Activated naive CD8-positive, alpha-beta T cell treated with anti-CD3 and anti-CD28 coated beads, Interleukin-2, amount 10 ng/mL, durations not matched to agents 7 days and 5 days (primary cell): ENCODE results near the gene FGF14. TPM values are rescaled to one million over a fixed set of nuclear protein-coding genes. Genes with fewer than 3 reads are reported as not detected.

Experiments
- ATAC-seq: fragments of 150-1000 bp; cut with Tn5 transposase; one replicate; pipeline ENCODE4 v1.10.0; 2021; ENCODE audit warnings: low read depth, moderate library complexity
- POLR2A ChIA-PET: fragments of 350-600 bp; sonication (Branson Sonifier 250); formaldehyde crosslinking; loops from one replicate; lab custom pipeline; 2021; ENCODE audit warnings: antibody characterized with exemption; lab: Charles Lee
- DNase-seq: peaks from one replicate; pipeline ENCODE4 v3.0.0; 2021
- H3K27ac Mint-ChIP-seq: one replicate; pipeline ENCODE4 v1.8.0; 2022; ENCODE audit warnings: mild to moderate bottlenecking, mixed read lengths
- H3K27me3 Mint-ChIP-seq: one replicate; pipeline ENCODE4 v1.8.0; 2022; ENCODE audit warnings: mild to moderate bottlenecking, moderate library complexity, mixed read lengths
- H3K36me3 Mint-ChIP-seq: one replicate; pipeline ENCODE4 v1.8.0; 2021; ENCODE audit warnings: mild to moderate bottlenecking, mixed read lengths
- H3K4me1 Mint-ChIP-seq: one replicate; pipeline ENCODE4 v1.8.0; 2021; ENCODE audit warnings: mixed read lengths
- H3K4me3 Mint-ChIP-seq: one replicate; pipeline ENCODE4 v1.8.0; 2022; ENCODE audit warnings: mild to moderate bottlenecking, moderate library complexity, mixed read lengths
- H3K9me3 Mint-ChIP-seq: one replicate; pipeline ENCODE4 v1.8.0; 2021; ENCODE audit warnings: mixed read lengths
- total RNA-seq, 2 experiments: library from RNA; stranded (reverse); gene quantifications; one replicate each; pipeline ENCODE4 v1.2.3, GENCODE V29; 2021

Gene FGF14
- total RNA-seq, 2 experiments from 2014 or later = 0.03 TPM; not detected in 1

DNA sequence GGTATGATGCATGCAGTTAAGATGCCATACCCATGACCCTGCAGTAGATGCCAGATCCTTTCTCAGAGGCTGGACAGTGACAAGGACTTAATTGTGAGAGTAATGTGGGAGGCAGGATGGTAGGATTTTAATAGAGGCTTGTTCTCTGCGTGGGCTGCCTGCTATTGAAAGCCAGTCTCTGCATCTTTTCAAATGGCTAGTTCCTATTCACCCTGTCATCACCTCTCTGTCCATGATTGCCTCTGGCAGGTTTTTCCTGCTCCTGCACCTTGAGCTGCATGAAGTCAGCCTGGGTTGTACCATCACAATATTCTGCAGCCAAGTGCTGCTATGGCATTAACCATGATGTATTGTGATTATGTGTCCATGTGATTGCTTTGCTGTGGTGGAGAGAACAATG is 508.8 kb downstream of the FGF14 start:
- Mint-ChIP-seq H3K9me3 (no peaks in the 10 kb centered on the region), H3K4me3 (no peak overlapping the region), H3K27me3 (no peaks in the 10 kb centered on the region), H3K36me3 (no peaks in the 10 kb centered on the region), H3K27ac (no peak overlapping the region), H3K4me1 (no peaks in the 10 kb centered on the region)
- ATAC-seq = no peak
- POLR2A ChIA-PET = no interaction called here
- DNase-seq = no peak

DNA sequence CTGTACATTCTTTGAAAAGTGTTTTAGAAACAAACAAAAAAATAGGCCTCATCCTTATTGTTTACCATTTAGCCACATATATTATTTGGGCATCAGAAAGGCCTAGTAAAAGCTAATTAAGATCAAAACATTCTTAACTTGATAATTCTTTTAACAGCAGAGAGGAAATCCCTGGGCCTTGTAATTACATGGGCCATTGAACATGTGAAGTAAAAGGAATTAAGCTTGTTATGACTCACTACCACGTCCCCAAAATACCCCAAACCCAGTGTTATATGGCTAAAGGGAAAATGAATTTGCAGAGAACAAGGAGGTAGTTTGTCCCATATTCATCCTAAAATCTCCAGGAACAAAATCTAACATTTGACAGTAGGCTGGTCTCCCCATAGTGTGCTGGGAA is 509.6 kb downstream of the FGF14 start:
- no peak overlapping the region for H3K4me3 Mint-ChIP-seq
- peaks cover 2% of the 10 kb centered on the region for H3K27me3 Mint-ChIP-seq
- H3K36me3 Mint-ChIP-seq = no peaks in the 10 kb centered on the region
- H3K9me3 Mint-ChIP-seq = no peaks in the 10 kb centered on the region
- ATAC-seq (no peak), DNase-seq (no peak)
- no peak overlapping the region for H3K27ac Mint-ChIP-seq
- POLR2A ChIA-PET = no interaction called here
- no peaks in the 10 kb centered on the region for H3K4me1 Mint-ChIP-seq

DNA sequence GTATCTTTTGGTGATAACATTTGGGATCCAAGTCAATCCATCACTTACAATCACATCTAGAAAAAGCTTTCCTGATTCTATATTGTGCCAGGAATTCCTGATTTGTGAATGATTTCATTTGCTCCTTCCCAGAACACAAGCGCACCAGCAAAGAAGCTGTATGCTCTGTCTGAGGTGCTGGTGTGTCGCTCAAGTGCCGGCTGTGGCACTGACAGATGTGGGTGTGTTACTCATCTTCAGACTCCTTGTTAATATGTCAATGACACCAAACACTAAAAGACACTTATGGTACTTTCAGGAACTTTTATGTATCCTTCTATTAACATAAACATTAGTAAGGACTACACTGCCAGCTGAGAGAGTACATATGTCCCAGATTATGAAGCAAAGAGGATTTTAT is 520.3 kb downstream of the FGF14 start:
- Mint-ChIP-seq H3K27ac (no peak overlapping the region), H3K4me1 (no peaks in the 10 kb centered on the region), H3K4me3 (no peak overlapping the region), H3K36me3 (no peaks in the 10 kb centered on the region), H3K9me3 (no peaks in the 10 kb centered on the region), H3K27me3 (no peaks in the 10 kb centered on the region)
- DNase-seq (no peak), ATAC-seq (no peak)
- POLR2A ChIA-PET = no interaction called here

DNA sequence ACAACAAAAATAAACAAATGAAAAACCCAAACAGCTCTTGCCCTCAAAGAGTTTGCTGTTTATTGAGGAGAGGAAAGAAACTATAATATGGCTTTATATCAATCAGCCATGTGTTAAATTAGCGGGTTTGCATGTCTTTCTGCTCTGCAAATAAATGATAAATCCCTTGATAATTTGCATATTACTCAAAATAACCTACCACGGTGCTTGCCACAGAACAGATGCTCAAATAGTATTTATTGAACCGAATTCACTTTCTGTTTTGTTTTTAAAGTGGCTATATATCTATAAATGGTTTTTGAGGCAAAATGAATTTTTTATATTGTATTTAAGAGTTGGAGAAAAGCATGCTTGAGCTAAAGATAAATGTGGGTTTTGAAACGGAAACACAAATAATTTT is 521.3 kb downstream of the FGF14 start:
- Mint-ChIP-seq H3K9me3 (no peaks in the 10 kb centered on the region), H3K27ac (no peak overlapping the region), H3K4me1 (no peaks in the 10 kb centered on the region), H3K4me3 (no peak overlapping the region), H3K27me3 (no peaks in the 10 kb centered on the region), H3K36me3 (no peaks in the 10 kb centered on the region)
- ATAC-seq (no peak), DNase-seq (no peak)
- POLR2A ChIA-PET = no interaction called here

DNA sequence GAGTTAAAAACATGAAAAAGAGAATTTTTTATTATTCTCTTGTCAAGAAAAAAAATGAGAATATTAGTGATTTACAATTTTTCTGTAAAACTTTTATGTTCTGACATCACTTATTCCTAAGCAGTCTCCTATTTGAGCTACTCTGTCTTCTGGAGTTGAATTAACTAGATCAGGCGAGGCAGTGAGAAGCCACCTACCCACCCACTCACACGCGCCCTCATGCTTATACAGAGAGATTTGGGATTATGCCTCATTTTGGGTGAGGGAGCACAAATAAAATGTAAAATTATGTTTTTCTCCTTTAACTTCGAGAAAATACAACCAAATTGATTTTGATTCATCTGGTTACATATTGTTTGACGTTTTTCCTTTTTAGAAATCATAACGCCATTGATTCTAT is 524.9 kb downstream of the FGF14 start:
- H3K4me3 Mint-ChIP-seq = no peak overlapping the region

DNA sequence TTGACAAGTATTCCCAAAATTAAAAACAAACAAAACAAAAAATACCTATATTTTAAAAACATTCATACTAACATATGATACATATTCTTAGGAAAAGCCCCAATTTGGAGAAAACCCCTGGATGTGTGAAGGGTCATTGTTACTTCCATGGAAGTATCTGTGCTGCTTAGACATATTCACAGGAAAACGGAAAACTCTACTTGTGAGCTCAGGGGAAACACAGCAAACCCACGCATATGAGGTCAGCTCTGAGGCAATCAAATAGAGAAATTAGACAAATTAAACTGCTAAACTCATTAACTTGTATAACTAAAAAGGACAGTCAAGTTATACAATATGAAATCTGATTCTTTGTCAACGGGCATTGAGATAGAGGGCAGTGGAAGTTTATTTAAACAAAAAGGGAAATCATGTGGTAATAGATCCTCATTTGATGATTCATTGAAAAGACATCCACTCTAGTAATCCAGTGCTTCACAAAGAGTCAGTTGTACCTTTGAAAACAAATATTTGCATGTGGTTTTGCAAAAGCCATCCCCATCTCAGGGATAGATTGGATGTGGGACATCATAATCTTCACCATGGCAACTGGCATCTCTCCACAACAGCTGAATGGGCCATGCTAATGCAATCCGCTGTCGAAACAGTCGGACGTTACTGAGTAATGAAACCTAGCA is 526.0 kb downstream of the FGF14 start:
- H3K9me3 Mint-ChIP-seq = no peaks in the 10 kb centered on the region
- H3K4me3 Mint-ChIP-seq = no peak overlapping the region
- no peaks in the 10 kb centered on the region for H3K36me3 Mint-ChIP-seq

More for the DNA sequence above, 524.9 kb downstream of the FGF14 start:
- POLR2A ChIA-PET = no interaction called here
- peaks cover 3% of the 10 kb centered on the region for H3K27me3 Mint-ChIP-seq
- DNase-seq (no peak), ATAC-seq (no peak)
- no peaks in the 10 kb centered on the region for H3K9me3 Mint-ChIP-seq
- H3K4me1 Mint-ChIP-seq = no peaks in the 10 kb centered on the region
- H3K27ac Mint-ChIP-seq = no peak overlapping the region
- no peaks in the 10 kb centered on the region for H3K36me3 Mint-ChIP-seq

DNA sequence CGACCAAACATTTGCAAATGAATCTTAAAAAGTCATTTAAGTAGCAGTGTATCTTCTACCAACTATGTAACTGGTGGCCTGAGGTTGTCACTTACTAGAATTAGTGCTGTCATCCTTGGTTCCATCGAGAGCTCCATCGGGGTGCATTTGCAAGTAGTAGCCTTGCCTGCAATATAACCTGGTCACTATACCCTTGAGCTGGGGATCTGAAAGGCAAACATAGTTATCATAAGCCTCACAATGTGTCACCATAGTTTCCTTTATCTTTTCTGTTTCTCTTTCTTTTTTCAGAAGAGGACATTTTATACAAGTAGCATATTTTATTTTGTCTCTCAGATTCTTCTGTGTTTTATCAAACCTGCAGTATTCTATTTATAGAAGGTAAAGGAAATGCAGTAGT is 526.8 kb downstream of the FGF14 start:
- Mint-ChIP-seq H3K4me3 (no peak overlapping the region), H3K9me3 (no peaks in the 10 kb centered on the region), H3K27ac (no peak overlapping the region), H3K27me3 (peaks cover 3% of the 10 kb centered on the region), H3K4me1 (no peaks in the 10 kb centered on the region), H3K36me3 (no peaks in the 10 kb centered on the region)
- ATAC-seq (no peak), DNase-seq (no peak)
- POLR2A ChIA-PET = no interaction called here

More for the DNA sequence above, 526.0 kb downstream of the FGF14 start:
- Mint-ChIP-seq H3K27ac (no peak overlapping the region), H3K27me3 (peaks cover 3% of the 10 kb centered on the region), H3K4me1 (no peaks in the 10 kb centered on the region)
- ATAC-seq (no peak), DNase-seq (no peak)
- POLR2A ChIA-PET = no interaction called here

DNA sequence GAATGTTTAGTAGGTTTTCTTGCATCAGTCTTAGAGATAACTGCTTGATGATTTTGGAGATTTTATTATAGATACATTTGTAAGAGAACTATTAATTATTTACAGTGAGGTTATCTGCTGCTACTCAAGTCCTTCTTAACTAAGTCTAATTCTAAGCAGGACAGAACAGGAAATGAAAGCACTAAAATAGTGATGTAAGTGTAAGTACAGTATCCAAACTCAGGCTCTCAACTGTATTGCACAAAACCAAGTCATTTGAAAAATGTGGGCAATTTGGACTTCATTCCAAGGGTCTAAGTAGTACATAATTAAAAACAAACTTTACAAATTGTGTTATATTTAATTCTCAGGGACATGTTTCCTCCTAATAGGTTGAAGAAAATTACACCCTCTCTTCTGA is 532.3 kb downstream of the FGF14 start:
- POLR2A ChIA-PET = no interaction called here
- no peak overlapping the region for H3K4me3 Mint-ChIP-seq
- H3K9me3 Mint-ChIP-seq = no peaks in the 10 kb centered on the region
- no peak overlapping the region for H3K27ac Mint-ChIP-seq
- peaks cover 5% of the 10 kb centered on the region for H3K27me3 Mint-ChIP-seq
- ATAC-seq = no peak
- no peaks in the 10 kb centered on the region for H3K36me3 Mint-ChIP-seq
- no peak for DNase-seq
- no peaks in the 10 kb centered on the region for H3K4me1 Mint-ChIP-seq

DNA sequence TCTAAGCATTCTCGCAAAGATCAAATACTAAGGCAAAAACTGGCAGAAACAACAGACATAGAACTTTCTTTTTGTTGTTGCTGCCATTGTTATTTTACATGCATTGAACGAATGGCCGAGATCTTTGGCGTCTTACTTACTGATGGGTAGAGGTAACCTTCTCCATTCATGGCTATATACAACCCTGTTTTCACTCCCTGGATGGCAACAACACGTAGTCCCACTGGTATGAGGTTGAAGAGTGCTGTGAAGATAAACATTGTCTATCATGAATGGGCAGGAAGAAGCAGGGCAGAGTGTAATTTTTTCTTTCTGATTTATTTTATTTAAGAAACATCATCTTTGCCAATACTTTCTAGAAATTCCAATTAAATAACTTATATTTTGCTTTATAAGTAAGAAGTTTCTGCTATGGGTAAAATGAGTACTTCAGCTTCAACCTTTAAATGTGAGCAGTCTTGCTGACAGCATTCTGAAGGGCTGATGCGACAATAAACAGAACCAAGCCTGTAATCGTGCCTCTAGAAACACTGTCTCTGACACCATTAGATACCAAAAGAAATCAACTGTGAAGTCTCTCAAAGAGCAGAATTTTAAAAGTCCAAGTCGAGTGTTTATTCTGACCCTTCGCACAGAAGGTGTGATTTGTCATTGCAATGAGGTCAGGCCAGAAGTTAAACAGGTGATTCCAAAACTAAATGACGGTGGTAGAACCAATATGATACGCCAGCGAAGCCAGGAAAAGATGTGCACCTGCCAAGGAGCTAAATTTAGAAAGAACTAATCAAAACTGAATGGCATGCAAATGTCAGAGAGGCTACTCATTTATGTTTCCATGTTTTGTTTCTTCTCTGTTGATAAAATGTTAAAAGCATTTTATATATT is 533.0 kb downstream of the FGF14 start:
- H3K27ac Mint-ChIP-seq = no peak overlapping the region
- POLR2A ChIA-PET = no interaction called here
- ATAC-seq = no peak
- no peaks in the 10 kb centered on the region for H3K9me3 Mint-ChIP-seq
- H3K4me3 Mint-ChIP-seq = no peak overlapping the region
- peaks cover 5% of the 10 kb centered on the region for H3K27me3 Mint-ChIP-seq
- H3K36me3 Mint-ChIP-seq = no peaks in the 10 kb centered on the region
- DNase-seq = no peak
- no peaks in the 10 kb centered on the region for H3K4me1 Mint-ChIP-seq

DNA sequence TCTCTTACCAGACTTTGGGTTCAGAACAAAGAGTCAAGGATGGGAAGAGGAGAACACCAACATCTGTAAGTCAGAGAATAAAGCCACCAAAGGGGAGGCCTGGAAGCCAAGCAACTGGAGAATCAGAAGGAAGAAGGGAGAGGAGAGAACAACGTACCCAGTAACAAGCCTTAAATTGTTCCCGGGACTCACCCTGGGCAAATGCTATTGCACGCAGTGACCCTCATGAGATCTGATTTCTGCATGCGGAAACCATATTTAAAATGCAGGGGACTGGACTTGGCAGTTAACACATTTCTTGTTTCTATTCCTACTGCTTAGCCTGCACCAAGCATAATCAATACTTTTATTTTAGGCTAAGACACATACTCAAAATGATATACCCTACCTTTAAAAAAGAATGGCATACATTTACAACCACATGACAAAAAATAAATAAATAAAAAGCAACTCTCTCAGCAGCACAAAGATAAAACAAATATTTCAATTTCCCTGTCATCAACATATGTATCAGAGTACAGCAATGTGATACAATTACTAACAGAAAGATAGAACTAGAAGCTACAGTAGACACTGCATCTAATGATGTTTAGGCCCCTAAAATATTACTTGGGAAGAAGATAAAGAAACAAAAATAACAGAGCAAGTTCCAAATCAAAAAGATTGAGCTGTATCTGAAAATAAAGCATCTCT is 534.8 kb downstream of the FGF14 start:
- no peaks in the 10 kb centered on the region for H3K4me1 Mint-ChIP-seq
- no peaks in the 10 kb centered on the region for H3K36me3 Mint-ChIP-seq
- no peak for ATAC-seq
- no peak for DNase-seq
- H3K4me3 Mint-ChIP-seq = no peak overlapping the region
- H3K9me3 Mint-ChIP-seq = no peaks in the 10 kb centered on the region
- POLR2A ChIA-PET = no interaction called here
- H3K27me3 Mint-ChIP-seq = peaks cover 2% of the 10 kb centered on the region
- no peak overlapping the region for H3K27ac Mint-ChIP-seq

DNA sequence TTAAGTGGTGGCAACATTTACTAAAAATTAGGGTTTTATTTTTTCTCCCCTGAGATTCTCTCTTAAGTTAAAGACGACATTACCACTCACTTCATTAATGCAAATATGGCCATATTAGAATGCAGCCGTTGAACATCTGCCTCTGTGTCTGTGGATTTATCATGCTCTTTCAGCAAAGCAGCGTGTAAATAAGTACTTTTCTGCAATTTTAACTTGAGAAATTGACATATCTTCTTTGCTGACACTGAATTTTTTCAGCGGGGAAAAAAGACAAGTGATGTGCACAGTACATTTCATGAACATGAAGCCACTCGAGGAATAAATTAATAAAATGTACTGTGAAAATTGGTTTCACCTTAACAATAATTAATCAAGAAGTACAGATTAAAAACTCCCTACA is 543.0 kb downstream of the FGF14 start:
- DNase-seq (no peak), ATAC-seq (no peak)
- Mint-ChIP-seq H3K4me3 (no peak overlapping the region), H3K27ac (no peak overlapping the region), H3K36me3 (no peaks in the 10 kb centered on the region), H3K27me3 (no peaks in the 10 kb centered on the region), H3K9me3 (no peaks in the 10 kb centered on the region), H3K4me1 (no peaks in the 10 kb centered on the region)
- POLR2A ChIA-PET = no interaction called here

DNA sequence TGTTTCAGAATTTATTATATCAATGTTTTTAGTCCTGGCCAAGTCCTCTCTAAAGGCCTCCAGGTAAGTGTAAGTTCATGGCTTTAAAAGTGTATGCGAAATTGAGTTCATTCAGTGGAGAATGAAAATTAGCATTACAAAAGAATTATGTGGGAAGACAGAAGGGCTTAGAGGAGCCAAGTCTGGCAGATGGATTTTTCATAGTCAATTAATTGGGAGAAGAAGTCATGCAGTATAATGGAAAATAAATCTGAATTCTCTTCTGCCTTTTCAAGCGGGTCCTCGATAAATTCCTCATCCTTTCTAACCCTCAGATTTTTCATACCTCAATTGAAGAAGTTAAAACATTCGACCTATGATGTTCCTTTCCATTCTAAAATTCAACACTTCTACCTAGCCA is 555.1 kb downstream of the FGF14 start:
- peaks cover 2% of the 10 kb centered on the region for H3K27me3 Mint-ChIP-seq
- no peaks in the 10 kb centered on the region for H3K36me3 Mint-ChIP-seq
- no peaks in the 10 kb centered on the region for H3K4me1 Mint-ChIP-seq
- no peaks in the 10 kb centered on the region for H3K9me3 Mint-ChIP-seq
- H3K27ac Mint-ChIP-seq = no peak overlapping the region
- no peak for DNase-seq
- no peak for ATAC-seq
- POLR2A ChIA-PET = no interaction called here
- H3K4me3 Mint-ChIP-seq = no peak overlapping the region

DNA sequence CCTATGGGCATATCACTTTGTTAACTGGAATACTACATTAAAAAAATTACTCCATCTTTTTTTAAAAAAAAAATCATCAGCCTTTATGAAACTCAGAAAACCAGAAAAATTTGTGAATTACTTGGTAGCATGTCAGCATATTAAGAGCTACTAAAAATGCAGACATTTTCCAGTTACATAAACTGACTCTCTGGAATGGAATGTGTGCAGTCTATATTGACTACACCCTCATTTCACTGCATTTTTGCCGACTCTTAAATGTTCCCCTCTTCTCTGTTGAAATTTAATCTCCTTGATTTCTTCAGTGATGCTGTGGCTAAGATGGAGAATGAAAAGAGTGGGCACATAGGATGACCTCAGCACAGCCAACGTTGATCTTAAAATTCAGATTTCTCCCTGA is 555.6 kb downstream of the FGF14 start:
- DNase-seq = no peak
- Mint-ChIP-seq H3K36me3 (no peaks in the 10 kb centered on the region), H3K27ac (no peak overlapping the region), H3K4me1 (no peaks in the 10 kb centered on the region), H3K4me3 (no peak overlapping the region), H3K27me3 (peaks cover 2% of the 10 kb centered on the region), H3K9me3 (no peaks in the 10 kb centered on the region)
- POLR2A ChIA-PET = no interaction called here
- ATAC-seq = no peak
